ENCODE data around the gene PPP1R27. TPM values are rescaled to one million over a fixed set of nuclear protein-coding genes. Genes with fewer than 3 reads are reported as not detected.

Gene PPP1R27
- total and polyA plus RNA-seq, 4 donors = 0.17 to 0.18 TPM; not detected in 2

DNA sequence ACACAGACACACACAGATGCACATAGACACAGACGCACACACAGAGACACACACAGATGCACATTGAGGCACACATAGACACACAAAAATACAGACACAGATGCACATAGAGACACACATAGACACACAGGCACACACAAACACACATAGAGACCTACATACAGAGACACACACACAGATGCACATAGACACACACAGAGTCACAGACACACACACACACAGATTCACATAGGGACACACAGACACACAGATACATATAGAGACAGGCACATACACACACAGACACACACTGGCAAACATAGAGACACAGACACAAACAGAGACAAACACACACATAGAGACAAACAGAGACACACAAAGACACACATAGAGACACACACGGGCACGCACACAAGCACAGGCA is 40.8 kb downstream of the PPP1R27 start:
- Histone ChIP-seq H3K4me1 (ENCODE audit: control insufficient read depth, insufficient read depth, low read length) (no peaks in the 10 kb centered on the region), H3K4me3 (ENCODE audit: low read depth, low read length) (no peak overlapping the region), H3K27me3 (ENCODE audit: control insufficient read depth, insufficient read depth, low read length) (no peaks in the 10 kb centered on the region), H3K27ac (ENCODE audit: low read depth, low read length) (no peak overlapping the region), H3K36me3 (ENCODE audit: control insufficient read depth, insufficient read depth, low read length) (no peaks in the 10 kb centered on the region), H3K9me3 (ENCODE audit: control insufficient read depth, insufficient read depth, low read length) (no peaks in the 10 kb centered on the region)
- WGBS (ENCODE audit: insufficient coverage) = 88% methylated on average over 3 of the region's 3 CpGs
- DNase-seq (ENCODE audit: low read depth in 4 of 6, low spot score in 6 of 6) = no peak

DNA sequence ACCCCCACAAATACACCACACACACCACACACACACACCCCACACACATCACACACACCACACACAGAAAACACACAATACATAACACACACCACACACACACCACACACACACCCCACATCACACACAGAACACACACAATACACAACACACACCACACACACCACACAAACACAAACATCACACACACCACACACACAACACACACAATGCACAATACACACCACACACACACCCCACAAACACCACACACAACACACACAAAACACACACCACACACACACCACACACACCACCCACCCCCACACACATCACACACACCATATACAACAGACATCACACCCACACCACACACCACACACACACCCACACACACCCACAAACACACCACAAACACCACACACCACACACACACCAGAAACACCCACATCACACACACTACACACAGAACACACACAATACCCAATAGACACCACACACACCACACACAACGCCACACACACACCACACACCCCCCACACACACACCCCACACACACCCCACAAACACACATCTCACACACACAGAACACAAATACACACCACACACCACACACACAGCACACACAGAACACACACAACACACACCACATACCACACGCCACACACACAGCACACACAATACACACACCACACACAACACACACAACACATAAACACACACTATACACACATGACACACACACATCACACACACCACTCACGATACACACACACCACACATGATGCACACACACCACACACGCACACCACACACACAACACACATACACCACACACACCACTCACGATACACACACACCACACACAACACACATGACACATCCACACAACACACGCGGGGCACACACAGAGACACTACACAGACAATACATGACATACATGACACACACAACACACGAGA is 41.9 kb downstream of the PPP1R27 start:
- Histone ChIP-seq H3K36me3 (ENCODE audit: control insufficient read depth, insufficient read depth, low read length) (no peaks in the 10 kb centered on the region), H3K27ac (ENCODE audit: low read depth, low read length) (no peak overlapping the region), H3K4me1 (ENCODE audit: control insufficient read depth, insufficient read depth, low read length) (no peaks in the 10 kb centered on the region), H3K9me3 (ENCODE audit: control insufficient read depth, insufficient read depth, low read length) (no peaks in the 10 kb centered on the region), H3K27me3 (ENCODE audit: control insufficient read depth, insufficient read depth, low read length) (no peaks in the 10 kb centered on the region), H3K4me3 (ENCODE audit: low read depth, low read length) (no peak overlapping the region)
- WGBS (ENCODE audit: insufficient coverage) = 94% methylated on average over 8 of the region's 8 CpGs
- DNase-seq (ENCODE audit: low read depth in 4 of 6, low spot score in 6 of 6) = no peak

Other genes starting within 250 kb of the PPP1R27 start
- 10 to 100 TPM; 38.8 to 40.1 TPM for gene NPLOC4, start 197.9 kb downstream of the PPP1R27 start, total RNA-seq
- gene NPLOC4, start 197.9 kb downstream of the PPP1R27 start, polyA plus RNA-seq (ENCODE audit: insufficient read length in 2 of 2) = 10 to 100 TPM; 46.0 to 60.6 TPM
- gene TSPAN10, start 197.9 kb downstream of the PPP1R27 start, total RNA-seq = 1 to 10 TPM in 1 of 2 donors, under 1 TPM in 1; 0.69 to 1.3 TPM
- 1 to 10 TPM; 1.2 to 1.6 TPM for gene TSPAN10, start 197.9 kb downstream of the PPP1R27 start, polyA plus RNA-seq (ENCODE audit: insufficient read length in 2 of 2)
- 1 to 10 TPM in 1 of 2 donors, not detected in 1; 3.7 TPM for gene PDE6G, start 178.5 kb downstream of the PPP1R27 start, total RNA-seq
- 1 to 10 TPM; 1.9 to 2.0 TPM for gene PDE6G, start 178.5 kb downstream of the PPP1R27 start, polyA plus RNA-seq (ENCODE audit: insufficient read length in 2 of 2)
- gene OXLD1, start 168.4 kb downstream of the PPP1R27 start, total RNA-seq = 10 to 100 TPM; 10.1 to 35.6 TPM
- gene OXLD1, start 168.4 kb downstream of the PPP1R27 start, polyA plus RNA-seq (ENCODE audit: insufficient read length in 2 of 2) = 10 to 100 TPM; 20.9 to 27.1 TPM
- gene CCDC137, start 168.3 kb downstream of the PPP1R27 start, total RNA-seq = 10 to 100 TPM in 1 of 2 donors, 1 to 10 TPM in 1; 3.9 to 11.9 TPM
- 10 to 100 TPM; 21.1 to 25.9 TPM for gene CCDC137, start 168.3 kb downstream of the PPP1R27 start, polyA plus RNA-seq (ENCODE audit: insufficient read length in 2 of 2)
- gene ARL16, start 151.3 kb downstream of the PPP1R27 start, total RNA-seq = 10 to 100 TPM; 43.2 to 57.1 TPM
- gene ARL16, start 151.3 kb downstream of the PPP1R27 start, polyA plus RNA-seq (ENCODE audit: insufficient read length in 2 of 2) = 10 to 100 TPM; 64.8 to 69.1 TPM
- gene HGS, start 151.0 kb downstream of the PPP1R27 start, total RNA-seq = 10 to 100 TPM; 37.9 to 66.7 TPM
- 100 to 1,000 TPM; 107 to 128 TPM for gene HGS, start 151.0 kb downstream of the PPP1R27 start, polyA plus RNA-seq (ENCODE audit: insufficient read length in 2 of 2)
- gene MRPL12, start 131.7 kb downstream of the PPP1R27 start, total RNA-seq = 10 to 100 TPM in 1 of 2 donors, 1 to 10 TPM in 1; 9.2 to 10.7 TPM
- 10 to 100 TPM; 74.5 to 76.0 TPM for gene MRPL12, start 131.7 kb downstream of the PPP1R27 start, polyA plus RNA-seq (ENCODE audit: insufficient read length in 2 of 2)
- 10 to 100 TPM in 1 of 2 donors, 1 to 10 TPM in 1; 6.1 to 10.4 TPM for gene SLC25A10, start 122.8 kb downstream of the PPP1R27 start, total RNA-seq
- gene SLC25A10, start 122.8 kb downstream of the PPP1R27 start, polyA plus RNA-seq (ENCODE audit: insufficient read length in 2 of 2) = 10 to 100 TPM; 14.1 to 15.2 TPM
- under 1 TPM; 0.50 to 0.99 TPM for gene GCGR, start 30.9 kb downstream of the PPP1R27 start, total RNA-seq
- 1 to 10 TPM in 1 of 2 donors, not detected in 1; 1.3 TPM for gene GCGR, start 30.9 kb downstream of the PPP1R27 start, polyA plus RNA-seq (ENCODE audit: insufficient read length in 2 of 2)
- 100 to 1,000 TPM in 1 of 2 donors, 10 to 100 TPM in 1; 51.0 to 146 TPM for gene MCRIP1, start 1.8 kb downstream of the PPP1R27 start, total RNA-seq
- 100 to 1,000 TPM; 216 to 234 TPM for gene MCRIP1, start 1.8 kb downstream of the PPP1R27 start, polyA plus RNA-seq (ENCODE audit: insufficient read length in 2 of 2)
- gene P4HB, start 25.5 kb upstream of the PPP1R27 start, total RNA-seq = 100 to 1,000 TPM; 143 to 443 TPM
- gene P4HB, start 25.5 kb upstream of the PPP1R27 start, polyA plus RNA-seq (ENCODE audit: insufficient read length in 2 of 2) = 100 to 1,000 TPM; 254 to 311 TPM
- 100 to 1,000 TPM in 1 of 2 donors, 10 to 100 TPM in 1; 46.6 to 158 TPM for gene ARHGDIA, start 36.3 kb upstream of the PPP1R27 start, total RNA-seq
- gene ARHGDIA, start 36.3 kb upstream of the PPP1R27 start, polyA plus RNA-seq (ENCODE audit: insufficient read length in 2 of 2) = 100 to 1,000 TPM; 318 to 319 TPM
- gene ALYREF, start 56.5 kb upstream of the PPP1R27 start, total RNA-seq = 10 to 100 TPM; 54.6 to 77.1 TPM
- 10 to 100 TPM; 77.4 to 84.5 TPM for gene ALYREF, start 56.5 kb upstream of the PPP1R27 start, polyA plus RNA-seq (ENCODE audit: insufficient read length in 2 of 2)
- gene ANAPC11, start 56.7 kb upstream of the PPP1R27 start, total RNA-seq = 100 to 1,000 TPM in 1 of 2 donors, 10 to 100 TPM in 1; 53.8 to 120 TPM
- 100 to 1,000 TPM; 142 to 144 TPM for gene ANAPC11, start 56.7 kb upstream of the PPP1R27 start, polyA plus RNA-seq (ENCODE audit: insufficient read length in 2 of 2)
- gene NPB, start 67.2 kb upstream of the PPP1R27 start, total RNA-seq = 1 to 10 TPM; 1.1 to 4.4 TPM
- gene NPB, start 67.2 kb upstream of the PPP1R27 start, polyA plus RNA-seq (ENCODE audit: insufficient read length in 2 of 2) = 1 to 10 TPM; 2.1 to 3.8 TPM
- 10 to 100 TPM; 31.4 to 36.4 TPM for gene PCYT2, start 76.3 kb upstream of the PPP1R27 start, total RNA-seq
- 10 to 100 TPM; 62.9 to 67.4 TPM for gene PCYT2, start 76.3 kb upstream of the PPP1R27 start, polyA plus RNA-seq (ENCODE audit: insufficient read length in 2 of 2)
- 10 to 100 TPM in 1 of 2 donors, 1 to 10 TPM in 1; 5.8 to 11.8 TPM for gene SIRT7, start 83.1 kb upstream of the PPP1R27 start, total RNA-seq
- gene SIRT7, start 83.1 kb upstream of the PPP1R27 start, polyA plus RNA-seq (ENCODE audit: insufficient read length in 2 of 2) = 10 to 100 TPM; 18.9 to 24.2 TPM
- 10 to 100 TPM; 10.8 to 13.0 TPM for gene MAFG, start 92.7 kb upstream of the PPP1R27 start, total RNA-seq
- 10 to 100 TPM; 21.5 to 24.2 TPM for gene MAFG, start 92.7 kb upstream of the PPP1R27 start, polyA plus RNA-seq (ENCODE audit: insufficient read length in 2 of 2)
- gene PYCR1, start 102.2 kb upstream of the PPP1R27 start, total RNA-seq = 10 to 100 TPM; 37.0 to 52.0 TPM
- 10 to 100 TPM; 47.2 to 56.8 TPM for gene PYCR1, start 102.2 kb upstream of the PPP1R27 start, polyA plus RNA-seq (ENCODE audit: insufficient read length in 2 of 2)
- 1 to 10 TPM in 1 of 2 donors, under 1 TPM in 1; 0.44 to 2.0 TPM for gene MYADML2, start 112.2 kb upstream of the PPP1R27 start, total RNA-seq
- gene MYADML2, start 112.2 kb upstream of the PPP1R27 start, polyA plus RNA-seq (ENCODE audit: insufficient read length in 2 of 2) = 1 to 10 TPM; 2.2 to 2.9 TPM
- gene NOTUM, start 126.1 kb upstream of the PPP1R27 start, total RNA-seq = 1 to 10 TPM in 1 of 2 donors, under 1 TPM in 1; 0.89 to 3.0 TPM
- gene NOTUM, start 126.1 kb upstream of the PPP1R27 start, polyA plus RNA-seq (ENCODE audit: insufficient read length in 2 of 2) = 1 to 10 TPM in 1 of 2 donors, under 1 TPM in 1; 0.82 to 1.4 TPM
- 10 to 100 TPM; 22.3 to 42.8 TPM for gene ASPSCR1, start 142.6 kb upstream of the PPP1R27 start, total RNA-seq
- 10 to 100 TPM; 38.9 to 53.7 TPM for gene ASPSCR1, start 142.6 kb upstream of the PPP1R27 start, polyA plus RNA-seq (ENCODE audit: insufficient read length in 2 of 2)
- 10 to 100 TPM; 37.0 to 56.3 TPM for gene CENPX, start 187.8 kb upstream of the PPP1R27 start, total RNA-seq
- gene CENPX, start 187.8 kb upstream of the PPP1R27 start, polyA plus RNA-seq (ENCODE audit: insufficient read length in 2 of 2) = 10 to 100 TPM; 70.4 to 71.9 TPM
- gene LRRC45, start 188.3 kb upstream of the PPP1R27 start, total RNA-seq = 10 to 100 TPM in 1 of 2 donors, 1 to 10 TPM in 1; 8.2 to 16.9 TPM
- 10 to 100 TPM; 22.1 to 26.4 TPM for gene LRRC45, start 188.3 kb upstream of the PPP1R27 start, polyA plus RNA-seq (ENCODE audit: insufficient read length in 2 of 2)
- 10 to 100 TPM; 51.7 to 58.4 TPM for gene RAC3, start 196.6 kb upstream of the PPP1R27 start, total RNA-seq
- gene RAC3, start 196.6 kb upstream of the PPP1R27 start, polyA plus RNA-seq (ENCODE audit: insufficient read length in 2 of 2) = 100 to 1,000 TPM; 212 to 214 TPM
- 10 to 100 TPM; 44.3 to 94.5 TPM for gene DCXR, start 202.6 kb upstream of the PPP1R27 start, total RNA-seq
- 100 to 1,000 TPM; 144 to 145 TPM for gene DCXR, start 202.6 kb upstream of the PPP1R27 start, polyA plus RNA-seq (ENCODE audit: insufficient read length in 2 of 2)
- 10 to 100 TPM; 19.5 to 36.7 TPM for gene RFNG, start 216.8 kb upstream of the PPP1R27 start, total RNA-seq
- 10 to 100 TPM; 61.8 to 75.2 TPM for gene RFNG, start 216.8 kb upstream of the PPP1R27 start, polyA plus RNA-seq (ENCODE audit: insufficient read length in 2 of 2)
- gene GPS1, start 216.8 kb upstream of the PPP1R27 start, total RNA-seq = 100 to 1,000 TPM in 1 of 2 donors, 10 to 100 TPM in 1; 63.4 to 125 TPM
- 100 to 1,000 TPM; 151 to 165 TPM for gene GPS1, start 216.8 kb upstream of the PPP1R27 start, polyA plus RNA-seq (ENCODE audit: insufficient read length in 2 of 2)
- 10 to 100 TPM; 18.9 to 48.8 TPM for gene DUS1L, start 230.8 kb upstream of the PPP1R27 start, total RNA-seq
- 10 to 100 TPM; 66.6 to 85.1 TPM for gene DUS1L, start 230.8 kb upstream of the PPP1R27 start, polyA plus RNA-seq (ENCODE audit: insufficient read length in 2 of 2)

Data from spinal cord (tissue), 10 donors.